ENCODE measurements around the gene BYSL.

BYSL gene, protein sequence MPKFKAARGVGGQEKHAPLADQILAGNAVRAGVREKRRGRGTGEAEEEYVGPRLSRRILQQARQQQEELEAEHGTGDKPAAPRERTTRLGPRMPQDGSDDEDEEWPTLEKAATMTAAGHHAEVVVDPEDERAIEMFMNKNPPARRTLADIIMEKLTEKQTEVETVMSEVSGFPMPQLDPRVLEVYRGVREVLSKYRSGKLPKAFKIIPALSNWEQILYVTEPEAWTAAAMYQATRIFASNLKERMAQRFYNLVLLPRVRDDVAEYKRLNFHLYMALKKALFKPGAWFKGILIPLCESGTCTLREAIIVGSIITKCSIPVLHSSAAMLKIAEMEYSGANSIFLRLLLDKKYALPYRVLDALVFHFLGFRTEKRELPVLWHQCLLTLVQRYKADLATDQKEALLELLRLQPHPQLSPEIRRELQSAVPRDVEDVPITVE

DNA sequence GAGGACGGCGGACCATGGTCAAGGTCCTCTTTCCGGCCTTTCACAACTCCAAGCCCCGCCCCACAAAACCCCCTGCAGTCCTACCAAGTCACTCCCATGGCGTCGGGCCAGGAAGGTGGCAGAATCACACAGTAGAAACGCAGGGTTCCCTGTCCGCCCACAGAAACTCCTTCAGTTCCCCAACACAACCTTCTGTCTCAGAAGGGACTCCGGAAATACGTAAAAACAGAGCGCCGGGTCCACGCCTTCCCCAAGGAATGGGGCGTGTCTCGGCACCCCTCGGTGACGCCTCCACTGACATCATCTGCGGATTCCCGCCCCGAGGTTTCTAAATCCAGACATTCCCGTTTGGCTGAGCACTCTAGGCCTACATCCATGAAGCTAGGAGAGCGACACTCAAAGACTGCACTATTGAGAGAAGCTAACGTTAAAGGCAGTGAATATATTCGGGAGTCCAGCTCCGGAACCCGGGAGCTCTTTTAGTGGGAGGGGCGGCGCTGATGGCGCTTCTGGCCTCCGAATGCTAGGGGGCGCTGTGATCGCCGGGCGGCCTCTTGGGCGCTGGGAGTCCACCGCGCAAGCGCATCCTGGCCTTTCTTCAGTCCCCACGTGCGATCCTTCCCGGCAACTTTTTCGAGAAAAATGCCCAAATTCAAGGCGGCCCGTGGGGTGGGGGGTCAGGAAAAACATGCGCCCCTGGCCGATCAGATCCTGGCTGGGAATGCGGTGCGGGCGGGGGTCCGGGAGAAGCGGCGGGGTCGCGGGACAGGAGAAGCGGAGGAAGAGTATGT lies at the start of gene BYSL, which contains the start of gene MED20:
Gene BYSL, plus strand, starts transcription at position 579 of the 791 bp plus-strand sequence. Its CDS starts 64 bp downstream, at position 643.
Gene MED20, minus strand, starts transcription at position 219 of the 791 bp plus-strand sequence. Its CDS starts 121 bp downstream, at position 98.
- TF ChIP-seq, protein P1, sequence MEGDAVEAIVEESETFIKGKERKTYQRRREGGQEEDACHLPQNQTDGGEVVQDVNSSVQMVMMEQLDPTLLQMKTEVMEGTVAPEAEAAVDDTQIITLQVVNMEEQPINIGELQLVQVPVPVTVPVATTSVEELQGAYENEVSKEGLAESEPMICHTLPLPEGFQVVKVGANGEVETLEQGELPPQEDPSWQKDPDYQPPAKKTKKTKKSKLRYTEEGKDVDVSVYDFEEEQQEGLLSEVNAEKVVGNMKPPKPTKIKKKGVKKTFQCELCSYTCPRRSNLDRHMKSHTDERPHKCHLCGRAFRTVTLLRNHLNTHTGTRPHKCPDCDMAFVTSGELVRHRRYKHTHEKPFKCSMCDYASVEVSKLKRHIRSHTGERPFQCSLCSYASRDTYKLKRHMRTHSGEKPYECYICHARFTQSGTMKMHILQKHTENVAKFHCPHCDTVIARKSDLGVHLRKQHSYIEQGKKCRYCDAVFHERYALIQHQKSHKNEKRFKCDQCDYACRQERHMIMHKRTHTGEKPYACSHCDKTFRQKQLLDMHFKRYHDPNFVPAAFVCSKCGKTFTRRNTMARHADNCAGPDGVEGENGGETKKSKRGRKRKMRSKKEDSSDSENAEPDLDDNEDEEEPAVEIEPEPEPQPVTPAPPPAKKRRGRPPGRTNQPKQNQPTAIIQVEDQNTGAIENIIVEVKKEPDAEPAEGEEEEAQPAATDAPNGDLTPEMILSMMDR (IDR thresholded peaks at IDR 0.05; ENCODE audit: low read depth, low read length), result peak; percentile 87

DNA sequence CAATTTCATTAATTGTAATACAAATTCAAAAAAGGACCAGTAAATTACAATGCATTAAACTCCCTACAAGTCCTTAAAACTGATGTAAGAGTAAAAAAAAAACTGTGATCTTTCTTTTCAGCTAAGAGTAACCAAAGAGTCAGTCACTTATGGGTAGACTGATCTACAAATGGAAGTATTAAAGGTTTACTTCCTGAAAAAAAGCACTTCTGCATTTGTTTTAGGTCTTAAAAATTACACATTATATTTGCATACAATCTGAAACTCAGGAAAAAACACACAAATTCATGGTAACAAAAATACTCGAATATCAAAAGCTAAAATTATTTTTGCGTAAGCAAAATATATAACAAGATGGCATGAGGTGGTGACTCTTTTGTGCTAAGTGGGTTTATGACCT lies 49.6 kb upstream of the BYSL start:
- H3K4me3 ChIP-seq (ENCODE audit: low read depth, low read length), result no peak overlapping the region
- TF ChIP-seq, protein P1 (IDR thresholded peaks at IDR 0.05; ENCODE audit: low read depth, low read length), result no peak

More for the DNA sequence above, at the start of gene BYSL, which contains the start of gene MED20:
- H3K4me3 ChIP-seq (ENCODE audit: low read depth, low read length), result peak within 1 kb of the TSS; percentile 85

DNA sequence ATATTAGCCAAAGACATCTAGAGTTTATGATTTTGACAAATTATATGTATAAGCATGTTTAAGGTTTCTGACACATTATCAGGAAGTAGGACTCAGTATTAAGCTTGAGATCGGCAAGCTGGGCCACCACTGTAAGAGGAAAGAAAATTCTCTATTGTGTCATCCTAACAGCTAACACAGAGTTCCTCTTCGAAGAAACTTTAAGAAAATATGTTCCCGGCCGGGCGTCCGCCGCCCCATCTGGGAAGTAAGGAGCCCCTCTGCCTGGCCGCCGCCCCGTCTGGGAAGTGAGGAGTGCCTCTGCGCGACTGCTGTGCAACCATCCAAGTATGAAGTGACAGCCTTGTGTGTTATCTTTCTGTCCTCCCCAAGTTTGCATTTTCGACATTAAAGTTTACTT lies 49.2 kb upstream of the BYSL start:
- H3K4me3 ChIP-seq (ENCODE audit: low read depth, low read length), result no peak overlapping the region
- TF ChIP-seq, protein P1 (IDR thresholded peaks at IDR 0.05; ENCODE audit: low read depth, low read length), result no peak

DNA sequence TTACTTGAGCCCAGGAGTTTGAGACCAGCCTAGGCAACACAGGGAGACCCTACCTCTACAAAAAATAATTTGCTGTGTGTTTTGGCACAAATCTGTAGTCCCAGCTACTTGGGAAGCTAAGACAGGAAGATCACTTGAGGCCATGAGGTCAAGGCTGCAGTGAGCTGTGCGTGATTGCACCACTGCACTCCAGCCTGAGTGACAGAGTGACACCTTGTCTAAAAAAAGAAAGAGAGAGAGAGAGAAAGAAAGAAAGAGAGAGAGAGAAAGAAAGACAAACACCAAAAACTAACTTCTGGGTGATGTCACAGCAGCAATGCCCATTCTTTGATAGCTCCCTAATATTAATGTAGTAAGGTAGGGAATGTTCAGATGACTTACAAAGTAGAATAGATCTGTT lies 46.6 kb upstream of the BYSL start:
- no peak overlapping the region for H3K4me3 ChIP-seq (ENCODE audit: low read depth, low read length)
- TF ChIP-seq, protein P1 (IDR thresholded peaks at IDR 0.05; ENCODE audit: low read depth, low read length), result no peak

DNA sequence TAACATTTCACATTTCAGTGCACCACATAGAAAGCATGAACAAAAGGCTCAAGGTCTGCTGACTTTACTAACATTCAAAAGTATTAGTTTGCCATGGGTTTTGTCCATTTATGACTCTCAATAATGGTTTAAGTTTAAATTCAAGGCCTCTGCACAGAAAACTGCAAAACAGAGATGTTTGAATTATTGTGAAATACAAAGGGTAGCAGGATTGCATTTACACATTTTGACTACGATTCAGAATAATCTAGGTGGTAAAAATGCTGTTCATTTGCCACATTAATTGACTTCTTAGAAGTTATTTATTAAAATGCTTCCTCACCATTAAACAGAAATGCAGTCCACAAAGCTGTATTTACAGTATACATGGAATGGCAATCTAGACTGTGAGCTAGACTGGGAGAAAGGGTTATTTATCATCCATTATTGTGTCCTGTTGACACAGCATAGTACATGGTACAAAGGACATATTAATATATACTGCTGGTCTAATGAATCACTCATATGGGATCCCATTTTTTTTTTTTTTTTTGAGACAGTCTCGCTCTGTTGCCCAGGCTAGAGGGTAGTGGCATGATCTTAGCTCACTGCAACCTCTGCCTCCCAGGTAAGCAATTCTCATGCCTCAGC lies 44.1 kb upstream of the BYSL start:
- TF ChIP-seq, protein P1 (IDR thresholded peaks at IDR 0.05; ENCODE audit: low read depth, low read length), result no peak
- no peak overlapping the region for H3K4me3 ChIP-seq (ENCODE audit: low read depth, low read length)

DNA sequence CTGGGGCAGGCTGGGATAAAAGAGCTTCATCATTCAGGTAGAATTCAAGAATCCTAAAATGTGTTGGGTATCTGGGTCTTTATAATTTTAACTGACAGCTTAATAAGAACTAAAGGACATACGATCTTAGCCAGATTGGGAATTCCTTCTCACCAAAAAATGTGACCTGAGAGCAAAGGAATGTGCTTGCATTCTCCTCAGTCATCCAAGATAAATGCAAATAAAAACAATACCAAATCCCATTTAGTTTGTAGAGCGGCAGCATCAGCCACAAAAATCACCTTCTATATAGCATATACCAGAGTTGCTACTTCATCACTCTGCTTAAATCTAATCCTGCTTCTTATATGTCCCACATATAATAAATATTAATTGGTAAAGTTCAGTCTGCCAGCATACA lies 43.1 kb upstream of the BYSL start:
- TF ChIP-seq, protein P1 (IDR thresholded peaks at IDR 0.05; ENCODE audit: low read depth, low read length), result no peak
- 0 out of 2 replicates have a peak overlapping the region, but pooled peaks have one; percentile 6 for H3K4me3 ChIP-seq (ENCODE audit: low read depth, low read length)
